Measurements from ENCODE around the gene CEP112. TPM values are rescaled to one million over a fixed set of nuclear protein-coding genes. Genes with fewer than 3 reads are reported as not detected.
A peak's percentile ranks its signal among the peaks of the same experiment; 100 is the strongest.

The CEP112 gene
- total RNA-seq (1 to 10 TPM; 1.1 to 4.9 TPM), polyA plus RNA-seq (1 to 10 TPM; 1.1 to 1.6 TPM)

DNA sequence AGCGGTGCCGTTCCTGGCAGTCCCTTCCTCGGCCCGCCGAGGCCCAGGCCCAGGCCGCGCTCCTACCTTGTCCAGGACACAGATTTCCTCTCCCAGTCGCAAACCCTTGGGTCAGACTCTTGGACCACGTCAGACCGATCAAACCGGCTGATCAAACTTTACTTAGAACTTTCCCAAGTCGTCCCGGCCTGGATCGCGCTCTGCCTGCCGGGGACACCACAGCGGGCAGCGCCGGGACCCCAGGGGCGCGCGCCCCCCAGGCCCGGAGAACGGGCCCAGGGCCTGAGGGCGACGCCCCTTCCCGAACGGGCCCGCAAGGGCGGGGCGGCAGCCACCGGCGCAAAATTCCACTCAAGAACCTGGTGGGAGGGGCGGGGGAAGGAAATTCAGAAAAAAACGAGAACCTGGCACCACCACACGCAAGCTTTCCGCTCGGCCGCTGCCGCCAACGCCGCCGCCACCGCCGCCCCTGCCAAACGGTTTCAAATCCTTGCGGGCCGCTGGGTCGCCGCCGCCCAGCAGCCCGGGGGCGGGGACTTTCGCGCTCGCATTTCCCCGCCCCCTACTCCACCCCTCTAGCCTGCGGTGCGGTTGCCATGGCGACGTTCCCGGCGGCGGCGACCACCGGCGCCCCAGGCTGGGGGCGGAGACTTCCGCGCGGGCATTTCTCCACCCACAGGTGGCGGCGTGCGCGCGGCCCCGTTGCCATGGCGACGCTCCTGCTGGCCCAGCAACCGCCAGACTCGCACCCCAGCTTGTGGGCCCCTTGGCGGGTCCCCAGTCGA lies at the start of gene CEP112:
Gene CEP112 (minus strand): TSS at position 541 of the 785 bp plus-strand sequence.
- WGBS = under 1% methylated on average over 83 of the region's 83 CpGs
- Histone ChIP-seq H3K9ac (ENCODE audit: low read depth in 1 of 2, low read length in 2 of 2) (peak within 1 kb of the TSS; percentile 5 to 72), H3K9me3 (ENCODE audit: control insufficient read depth in 4 of 4, low read length in 3 of 4) (no peaks in the 10 kb centered on the region), H3K36me3 (ENCODE audit: control insufficient read depth in 4 of 4, insufficient read depth in 3 of 4, low read depth in 1 of 4, low read length in 3 of 4) (no peaks in the 10 kb centered on the region), H3K4me3 (ENCODE audit: low read depth in 1 of 3, low read length in 3 of 3) (peak within 1 kb of the TSS; percentile 50 to 86 (median 59)), H3K27me3 (ENCODE audit: control insufficient read depth in 4 of 4, insufficient read depth in 4 of 4, low read length in 3 of 4) (no peaks in the 10 kb centered on the region), H3K27ac (ENCODE audit: low read depth in 1 of 2, low read length in 2 of 2) (peak within 1 kb of the TSS; percentile 40 to 56), H3K4me1 (ENCODE audit: control insufficient read depth in 4 of 4, insufficient read depth in 4 of 4, low read length in 3 of 4) (peaks cover 0 to 12% (median 6%) of the 10 kb centered on the region in 4 donors)
- TF ChIP-seq EGR1 (IDR thresholded peaks at IDR 0.05; ENCODE audit: low read depth in 2 of 2) (no peak), FOXA2 (IDR thresholded peaks at IDR 0.05) (no peak), HNF4A (conservative IDR thresholded peaks at IDR 0.05) (no peak), HNF4G (IDR thresholded peaks at IDR 0.05) (no peak), RAD21 (IDR thresholded peaks at IDR 0.05) (no peak), YY1 (IDR thresholded peaks at IDR 0.05) (no peak), GABPA (IDR thresholded peaks at IDR 0.05 in 1 of 2, conservative IDR thresholded peaks at IDR 0.05 in 1 of 2) (no peak), JUND (IDR thresholded peaks at IDR 0.05) (no peak), RXRA (IDR thresholded peaks at IDR 0.05) (no peak), NR2F2 (IDR thresholded peaks at IDR 0.05) (no peak), SP1 (IDR thresholded peaks at IDR 0.05) (no peak), TAF1 (conservative IDR thresholded peaks at IDR 0.05) (no peak), FOXA1 (IDR thresholded peaks at IDR 0.05) (no peak)
- TF ChIP-seq, protein P1, sequence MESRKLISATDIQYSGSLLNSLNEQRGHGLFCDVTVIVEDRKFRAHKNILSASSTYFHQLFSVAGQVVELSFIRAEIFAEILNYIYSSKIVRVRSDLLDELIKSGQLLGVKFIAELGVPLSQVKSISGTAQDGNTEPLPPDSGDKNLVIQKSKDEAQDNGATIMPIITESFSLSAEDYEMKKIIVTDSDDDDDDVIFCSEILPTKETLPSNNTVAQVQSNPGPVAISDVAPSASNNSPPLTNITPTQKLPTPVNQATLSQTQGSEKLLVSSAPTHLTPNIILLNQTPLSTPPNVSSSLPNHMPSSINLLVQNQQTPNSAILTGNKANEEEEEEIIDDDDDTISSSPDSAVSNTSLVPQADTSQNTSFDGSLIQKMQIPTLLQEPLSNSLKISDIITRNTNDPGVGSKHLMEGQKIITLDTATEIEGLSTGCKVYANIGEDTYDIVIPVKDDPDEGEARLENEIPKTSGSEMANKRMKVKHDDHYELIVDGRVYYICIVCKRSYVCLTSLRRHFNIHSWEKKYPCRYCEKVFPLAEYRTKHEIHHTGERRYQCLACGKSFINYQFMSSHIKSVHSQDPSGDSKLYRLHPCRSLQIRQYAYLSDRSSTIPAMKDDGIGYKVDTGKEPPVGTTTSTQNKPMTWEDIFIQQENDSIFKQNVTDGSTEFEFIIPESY (IDR thresholded peaks at IDR 0.05) = no peak
- TF ChIP-seq, protein P2, sequence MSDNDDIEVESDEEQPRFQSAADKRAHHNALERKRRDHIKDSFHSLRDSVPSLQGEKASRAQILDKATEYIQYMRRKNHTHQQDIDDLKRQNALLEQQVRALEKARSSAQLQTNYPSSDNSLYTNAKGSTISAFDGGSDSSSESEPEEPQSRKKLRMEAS (IDR thresholded peaks at IDR 0.05) = no peak
- TF ChIP-seq, protein P3, sequence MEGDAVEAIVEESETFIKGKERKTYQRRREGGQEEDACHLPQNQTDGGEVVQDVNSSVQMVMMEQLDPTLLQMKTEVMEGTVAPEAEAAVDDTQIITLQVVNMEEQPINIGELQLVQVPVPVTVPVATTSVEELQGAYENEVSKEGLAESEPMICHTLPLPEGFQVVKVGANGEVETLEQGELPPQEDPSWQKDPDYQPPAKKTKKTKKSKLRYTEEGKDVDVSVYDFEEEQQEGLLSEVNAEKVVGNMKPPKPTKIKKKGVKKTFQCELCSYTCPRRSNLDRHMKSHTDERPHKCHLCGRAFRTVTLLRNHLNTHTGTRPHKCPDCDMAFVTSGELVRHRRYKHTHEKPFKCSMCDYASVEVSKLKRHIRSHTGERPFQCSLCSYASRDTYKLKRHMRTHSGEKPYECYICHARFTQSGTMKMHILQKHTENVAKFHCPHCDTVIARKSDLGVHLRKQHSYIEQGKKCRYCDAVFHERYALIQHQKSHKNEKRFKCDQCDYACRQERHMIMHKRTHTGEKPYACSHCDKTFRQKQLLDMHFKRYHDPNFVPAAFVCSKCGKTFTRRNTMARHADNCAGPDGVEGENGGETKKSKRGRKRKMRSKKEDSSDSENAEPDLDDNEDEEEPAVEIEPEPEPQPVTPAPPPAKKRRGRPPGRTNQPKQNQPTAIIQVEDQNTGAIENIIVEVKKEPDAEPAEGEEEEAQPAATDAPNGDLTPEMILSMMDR (IDR thresholded peaks at IDR 0.05; ENCODE audit: low read depth, low read length, missing input control) = no peak
- TF ChIP-seq, protein P4, sequence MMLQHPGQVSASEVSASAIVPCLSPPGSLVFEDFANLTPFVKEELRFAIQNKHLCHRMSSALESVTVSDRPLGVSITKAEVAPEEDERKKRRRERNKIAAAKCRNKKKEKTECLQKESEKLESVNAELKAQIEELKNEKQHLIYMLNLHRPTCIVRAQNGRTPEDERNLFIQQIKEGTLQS (IDR thresholded peaks at IDR 0.05) = no peak
- TF ChIP-seq, protein P5, sequence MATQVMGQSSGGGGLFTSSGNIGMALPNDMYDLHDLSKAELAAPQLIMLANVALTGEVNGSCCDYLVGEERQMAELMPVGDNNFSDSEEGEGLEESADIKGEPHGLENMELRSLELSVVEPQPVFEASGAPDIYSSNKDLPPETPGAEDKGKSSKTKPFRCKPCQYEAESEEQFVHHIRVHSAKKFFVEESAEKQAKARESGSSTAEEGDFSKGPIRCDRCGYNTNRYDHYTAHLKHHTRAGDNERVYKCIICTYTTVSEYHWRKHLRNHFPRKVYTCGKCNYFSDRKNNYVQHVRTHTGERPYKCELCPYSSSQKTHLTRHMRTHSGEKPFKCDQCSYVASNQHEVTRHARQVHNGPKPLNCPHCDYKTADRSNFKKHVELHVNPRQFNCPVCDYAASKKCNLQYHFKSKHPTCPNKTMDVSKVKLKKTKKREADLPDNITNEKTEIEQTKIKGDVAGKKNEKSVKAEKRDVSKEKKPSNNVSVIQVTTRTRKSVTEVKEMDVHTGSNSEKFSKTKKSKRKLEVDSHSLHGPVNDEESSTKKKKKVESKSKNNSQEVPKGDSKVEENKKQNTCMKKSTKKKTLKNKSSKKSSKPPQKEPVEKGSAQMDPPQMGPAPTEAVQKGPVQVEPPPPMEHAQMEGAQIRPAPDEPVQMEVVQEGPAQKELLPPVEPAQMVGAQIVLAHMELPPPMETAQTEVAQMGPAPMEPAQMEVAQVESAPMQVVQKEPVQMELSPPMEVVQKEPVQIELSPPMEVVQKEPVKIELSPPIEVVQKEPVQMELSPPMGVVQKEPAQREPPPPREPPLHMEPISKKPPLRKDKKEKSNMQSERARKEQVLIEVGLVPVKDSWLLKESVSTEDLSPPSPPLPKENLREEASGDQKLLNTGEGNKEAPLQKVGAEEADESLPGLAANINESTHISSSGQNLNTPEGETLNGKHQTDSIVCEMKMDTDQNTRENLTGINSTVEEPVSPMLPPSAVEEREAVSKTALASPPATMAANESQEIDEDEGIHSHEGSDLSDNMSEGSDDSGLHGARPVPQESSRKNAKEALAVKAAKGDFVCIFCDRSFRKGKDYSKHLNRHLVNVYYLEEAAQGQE (IDR thresholded peaks at IDR 0.05) = no peak
- DNase-seq (ENCODE audit: low spot score) = peak; percentile 81

All from liver (tissue), 9 donors.